Tibial artery (tissue), 4 donors: Measurements from ENCODE around the gene MCC.

Source experiments
- DNase-seq, 2 donors: peaks; one replicate each; pipeline ENCODE4 v3.0.0-alpha.2; 2019
- H3K27ac ChIP-seq, 2 donors: fragments of 200-600 bp; sonication (generic) in 1 of 2; 1 replicate in 1 of 2; 2 replicates in 1 of 2; pipeline ENCODE4 v1.5.1; 2018 to 2019; ENCODE audit warnings: mild to moderate bottlenecking in 1 of 2
- H3K27me3 ChIP-seq, 2 donors: fragments of 200-600 bp; sonication (generic) in 1 of 2; one replicate each; pipeline versions ENCODE4 v1.5.1 to v1.6.0; 2016 to 2019
- H3K36me3 ChIP-seq, 3 donors: fragments of 200-600 bp; sonication (generic) in 2 of 3; one replicate each; pipeline ENCODE4 v1.5.1; 2016 to 2019; ENCODE audit warnings: mild to moderate bottlenecking in 2 of 3
- H3K4me1 ChIP-seq, 4 donors: fragments of 200-600 bp; sonication (generic) in 2 of 4; 1 replicate in 3 of 4; 2 replicates in 1 of 4; pipeline ENCODE4 v1.5.1; 2016 to 2019
- H3K4me3 ChIP-seq, 2 donors: fragments of 200-600 bp; sonication (generic) in 1 of 2; 1 replicate in 1 of 2; 2 replicates in 1 of 2; pipeline ENCODE4 v1.5.1; 2018 to 2019; ENCODE audit warnings: mild to moderate bottlenecking in 2 of 2
- H3K9me3 ChIP-seq, 3 donors: fragments of 200-600 bp; sonication (generic) in 1 of 3; one replicate each; pipeline ENCODE4 v1.5.1; 2016 to 2019
- CTCF ChIP-seq, 2 experiments: fragments of 200-600 bp in 1 of 2; fragments of 450-650 bp in 1 of 2; IDR thresholded peaks; one replicate each; pipeline ENCODE4 v1.5.1; 2017 to 2019; ENCODE audit warnings: antibody characterized with exemption in 2 of 2, mild to moderate bottlenecking in 1 of 2, moderate library complexity in 1 of 2
- intact Hi-C: fragments of 100-400 bp; cut with DNase I; formaldehyde crosslinking; loops from one replicate; pipeline ENCODE4 v1.15.0; 2023; ENCODE audit warnings: low total_unique reads

MCC gene

GRCh38 chr5:113038136-113038535, 450.1 kb downstream of the MCC start:
- no peak for DNase-seq
- Histone ChIP-seq H3K27ac (no peak overlapping the region), H3K27me3 (no peaks in the 10 kb centered on the region), H3K36me3 (peaks cover 0 to 2% (median 0%) of the 10 kb centered on the region in 3 donors), H3K4me1 (no peaks in the 10 kb centered on the region), H3K9me3 (no peaks in the 10 kb centered on the region), H3K4me3 (no peak overlapping the region)
- TF ChIP-seq CTCF (IDR thresholded peaks at IDR 0.05): no peak
- intact Hi-C loops: no loop called here

GRCh38 chr5:113036826-113037225, 451.4 kb downstream of the MCC start:
- Histone ChIP-seq H3K4me3 (no peak overlapping the region), H3K27ac (no peak overlapping the region), H3K4me1 (no peaks in the 10 kb centered on the region), H3K36me3 (no peaks in the 10 kb centered on the region), H3K9me3 (no peaks in the 10 kb centered on the region), H3K27me3 (no peaks in the 10 kb centered on the region)
- DNase-seq: no peak
- intact Hi-C loops: no loop called here
- no peak for TF ChIP-seq CTCF (IDR thresholded peaks at IDR 0.05)

GRCh38 chr5:113036321-113036720, 451.9 kb downstream of the MCC start:
- Histone ChIP-seq H3K36me3 (no peaks in the 10 kb centered on the region), H3K27me3 (no peaks in the 10 kb centered on the region), H3K27ac (no peak overlapping the region), H3K9me3 (no peaks in the 10 kb centered on the region), H3K4me3 (no peak overlapping the region), H3K4me1 (no peaks in the 10 kb centered on the region)
- TF ChIP-seq CTCF (IDR thresholded peaks at IDR 0.05): no peak
- intact Hi-C loops: no loop called here
- no peak for DNase-seq

GRCh38 chr5:113035096-113035495, 453.2 kb downstream of the MCC start:
- Histone ChIP-seq H3K27ac (no peak overlapping the region), H3K4me1 (no peaks in the 10 kb centered on the region), H3K9me3 (no peaks in the 10 kb centered on the region), H3K4me3 (no peak overlapping the region), H3K27me3 (no peaks in the 10 kb centered on the region), H3K36me3 (no peaks in the 10 kb centered on the region)
- TF ChIP-seq CTCF (IDR thresholded peaks at IDR 0.05): no peak
- intact Hi-C loops: no loop called here
- no peak for DNase-seq

GRCh38 chr5:113034182-113034773, 454.0 kb downstream of the MCC start:
- Histone ChIP-seq H3K36me3 (peaks cover 0 to 5% (median 0%) of the 10 kb centered on the region in 3 donors), H3K9me3 (no peaks in the 10 kb centered on the region), H3K27ac (no peak overlapping the region), H3K27me3 (no peaks in the 10 kb centered on the region), H3K4me1 (no peaks in the 10 kb centered on the region), H3K4me3 (no peak overlapping the region)
- TF ChIP-seq CTCF (IDR thresholded peaks at IDR 0.05): no peak
- intact Hi-C loops: no loop called here
- DNase-seq: no peak

- intact Hi-C loops: no loop called here
- Histone ChIP-seq H3K9me3 (no peaks in the 10 kb centered on the region), H3K27me3 (no peaks in the 10 kb centered on the region), H3K4me1 (no peaks in the 10 kb centered on the region), H3K36me3 (peaks cover 0 to 31% (median 22%) of the 10 kb centered on the region in 3 donors), H3K4me3 (no peak overlapping the region), H3K27ac (no peak overlapping the region)
- no peak for TF ChIP-seq CTCF (IDR thresholded peaks at IDR 0.05)
- DNase-seq: no peak
Observed at GRCh38 chr5:113031557-113031956, 456.7 kb downstream of the MCC start.
